Skin epidermis (tissue), 12 donors: Measurements from ENCODE around the gene TBXAS1.

Experiments used
- H3K27ac ChIP-seq, 21 experiments: fragments of 200-600 bp; sonication (generic) in 11 of 21; one replicate each; pipeline ENCODE4 v1.5.0; 2020; ENCODE audit warnings: mild to moderate bottlenecking in 3 of 21, inconsistent platforms in 2 of 21, moderate library complexity in 2 of 21
- H3K4me3 ChIP-seq, 7 experiments: fragments of 200-600 bp; sonication (generic) in 2 of 7; one replicate each; pipeline ENCODE4 v1.5.0; 2020; ENCODE audit warnings: inconsistent platforms in 2 of 7, mild to moderate bottlenecking in 2 of 7, moderate library complexity in 1 of 7

TBXAS1 gene

DNA sequence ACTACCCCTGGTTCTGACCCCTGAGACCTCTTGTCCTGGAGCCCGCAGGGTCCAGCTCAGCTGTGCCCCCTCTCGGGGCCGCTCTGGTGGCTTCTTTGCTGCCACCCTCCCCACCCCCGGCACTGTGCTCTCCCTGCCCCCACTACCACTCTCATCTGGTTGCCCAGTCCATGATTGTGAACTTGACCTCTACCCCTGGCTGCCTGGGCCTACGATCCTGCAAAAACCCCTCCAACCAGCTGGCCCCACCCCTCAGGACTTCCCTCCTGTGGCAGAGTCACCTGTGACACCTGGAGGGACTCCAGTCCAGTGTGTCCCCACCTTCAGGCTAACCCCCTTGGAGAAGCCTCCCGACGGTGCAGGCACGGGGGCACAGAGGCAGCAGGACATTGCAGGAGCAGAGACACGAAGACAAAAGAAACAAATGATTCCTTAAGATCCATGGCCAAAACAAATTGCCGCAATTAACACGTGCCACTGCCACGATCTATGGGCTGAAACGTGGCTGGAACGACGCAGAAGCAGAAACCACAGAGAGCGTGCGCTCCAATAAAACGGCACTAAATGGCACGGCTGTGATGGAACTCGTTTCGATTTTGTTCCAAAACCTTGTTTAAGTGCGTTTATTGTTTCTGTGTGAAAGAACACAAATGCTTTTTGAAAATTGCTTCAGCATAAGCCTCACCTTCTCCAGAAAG is 161.7 kb downstream of the TBXAS1 start:
- Histone ChIP-seq H3K4me3 (no peak overlapping the region), H3K27ac (no peak overlapping the region)

DNA sequence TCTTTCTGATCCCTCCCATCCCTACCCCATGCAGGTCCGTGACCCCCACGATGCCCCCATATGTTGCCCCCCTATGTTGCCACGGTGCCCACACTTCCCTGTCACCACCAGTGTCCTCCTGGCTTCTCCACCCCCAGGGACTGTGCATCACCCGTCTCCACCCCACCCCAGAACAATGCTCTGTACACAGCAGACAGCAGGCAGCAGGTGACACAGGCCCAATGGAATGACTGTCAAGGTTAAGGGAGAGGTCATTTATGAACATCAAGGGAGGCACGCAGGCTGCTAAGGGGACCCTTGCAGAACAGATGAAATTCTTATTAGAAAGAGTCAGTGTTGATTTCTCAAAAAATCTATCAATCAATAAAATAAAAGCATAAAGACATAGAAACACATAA is 162.2 kb downstream of the TBXAS1 start:
- no peak overlapping the region for H3K4me3 ChIP-seq
- no peak overlapping the region for H3K27ac ChIP-seq

DNA sequence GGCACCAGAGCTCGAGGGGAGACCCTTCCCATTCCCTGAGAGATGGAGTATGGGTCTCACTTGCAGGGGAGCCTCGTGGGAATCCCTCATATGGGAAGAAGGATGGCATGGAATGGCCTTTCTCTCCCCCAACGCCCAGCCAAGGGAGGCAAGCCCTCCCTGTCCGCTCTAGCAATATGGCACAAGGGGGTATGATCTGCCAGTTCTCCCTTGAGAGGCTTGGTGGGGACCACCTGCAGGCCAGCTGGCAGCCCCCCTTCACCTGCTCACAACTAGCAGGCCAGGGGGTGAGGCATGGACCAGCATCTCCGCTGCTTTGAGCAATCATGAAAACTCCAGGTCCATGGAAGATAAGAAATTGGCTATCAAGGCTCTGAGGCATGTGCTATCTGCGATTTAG is 162.8 kb downstream of the TBXAS1 start:
- Histone ChIP-seq H3K27ac (no peak overlapping the region), H3K4me3 (no peak overlapping the region)

DNA sequence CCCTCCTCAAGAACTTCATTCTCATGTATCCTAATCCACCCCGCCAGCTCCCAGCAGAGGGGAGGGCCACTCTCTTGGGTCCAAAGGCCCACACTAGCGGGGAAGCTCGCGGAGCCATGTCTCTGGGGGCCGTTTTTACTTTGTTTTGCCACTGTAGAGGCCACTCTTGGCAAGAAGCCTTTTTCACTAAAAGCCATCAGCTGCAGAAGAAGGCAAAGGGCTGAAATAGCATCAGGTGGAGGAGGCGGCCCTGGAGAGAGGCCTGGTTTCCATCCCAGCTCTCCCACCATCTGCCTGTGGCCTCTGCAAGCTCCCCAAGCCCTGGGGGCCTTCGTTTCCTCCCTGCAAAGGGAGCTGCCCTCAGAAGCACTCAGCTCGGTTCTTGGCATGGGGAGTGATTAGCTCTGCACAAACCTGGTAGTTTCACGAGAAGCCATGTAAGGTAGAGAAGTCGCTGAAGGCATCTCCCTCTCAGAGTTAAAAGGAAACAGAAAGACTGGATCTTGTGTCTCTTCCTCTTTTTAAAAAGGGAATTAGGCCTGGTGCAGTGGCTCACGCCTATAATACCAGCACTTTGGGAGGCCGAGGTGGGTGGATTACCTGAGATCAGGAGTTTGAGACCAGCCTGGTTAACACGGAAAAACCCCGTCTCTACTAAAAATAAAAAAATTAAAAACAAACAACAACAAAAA is 163.4 kb downstream of the TBXAS1 start:
- H3K27ac ChIP-seq, result no peak overlapping the region
- H3K4me3 ChIP-seq, result no peak overlapping the region

- no peak overlapping the region for H3K27ac ChIP-seq
- H3K4me3 ChIP-seq, result no peak overlapping the region
These were observed 164.1 kb downstream of the TBXAS1 start for GRCh38 chr7:139993169-139993568.

DNA sequence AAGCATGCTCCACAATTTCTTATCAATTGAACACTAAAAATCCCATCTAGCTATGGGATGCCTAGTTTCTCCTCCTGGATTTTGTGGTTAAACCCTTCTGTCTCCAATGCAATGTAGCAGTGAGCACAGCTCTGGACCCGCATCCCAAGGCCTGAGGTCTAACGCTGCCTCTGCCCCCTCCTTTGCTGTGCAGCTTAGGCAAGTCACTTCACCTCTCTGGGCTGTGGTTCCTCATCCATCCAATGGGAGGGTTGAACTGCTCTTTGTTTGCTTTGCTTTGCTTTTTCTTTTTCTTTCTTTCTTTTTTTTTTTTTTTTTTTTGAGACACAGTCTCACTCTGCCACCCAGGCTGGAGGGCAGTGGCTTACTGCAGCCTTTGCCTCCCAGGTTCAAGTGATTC is 164.5 kb downstream of the TBXAS1 start:
- Histone ChIP-seq H3K4me3 (no peak overlapping the region), H3K27ac (no peak overlapping the region)

DNA sequence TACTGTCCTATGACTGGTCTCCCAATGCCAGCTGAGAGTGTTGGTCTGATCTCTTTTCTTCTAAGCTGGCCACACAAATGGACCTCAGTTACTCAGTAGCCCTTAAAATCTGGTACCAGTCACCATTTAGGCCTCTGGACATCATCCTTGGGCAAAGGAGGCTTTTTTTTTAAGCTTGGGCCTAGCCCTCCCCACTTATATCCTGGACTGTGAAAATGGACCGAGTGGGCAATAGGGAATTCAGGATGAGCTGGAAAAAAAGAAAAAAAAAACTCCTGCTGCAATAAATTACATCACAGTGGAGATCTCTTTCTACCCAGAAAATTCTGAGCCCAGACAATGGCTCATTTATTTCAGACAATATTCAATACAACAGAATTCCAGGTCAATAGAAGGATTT is 165.3 kb downstream of the TBXAS1 start:
- Histone ChIP-seq H3K27ac (no peak overlapping the region), H3K4me3 (no peak overlapping the region)

DNA sequence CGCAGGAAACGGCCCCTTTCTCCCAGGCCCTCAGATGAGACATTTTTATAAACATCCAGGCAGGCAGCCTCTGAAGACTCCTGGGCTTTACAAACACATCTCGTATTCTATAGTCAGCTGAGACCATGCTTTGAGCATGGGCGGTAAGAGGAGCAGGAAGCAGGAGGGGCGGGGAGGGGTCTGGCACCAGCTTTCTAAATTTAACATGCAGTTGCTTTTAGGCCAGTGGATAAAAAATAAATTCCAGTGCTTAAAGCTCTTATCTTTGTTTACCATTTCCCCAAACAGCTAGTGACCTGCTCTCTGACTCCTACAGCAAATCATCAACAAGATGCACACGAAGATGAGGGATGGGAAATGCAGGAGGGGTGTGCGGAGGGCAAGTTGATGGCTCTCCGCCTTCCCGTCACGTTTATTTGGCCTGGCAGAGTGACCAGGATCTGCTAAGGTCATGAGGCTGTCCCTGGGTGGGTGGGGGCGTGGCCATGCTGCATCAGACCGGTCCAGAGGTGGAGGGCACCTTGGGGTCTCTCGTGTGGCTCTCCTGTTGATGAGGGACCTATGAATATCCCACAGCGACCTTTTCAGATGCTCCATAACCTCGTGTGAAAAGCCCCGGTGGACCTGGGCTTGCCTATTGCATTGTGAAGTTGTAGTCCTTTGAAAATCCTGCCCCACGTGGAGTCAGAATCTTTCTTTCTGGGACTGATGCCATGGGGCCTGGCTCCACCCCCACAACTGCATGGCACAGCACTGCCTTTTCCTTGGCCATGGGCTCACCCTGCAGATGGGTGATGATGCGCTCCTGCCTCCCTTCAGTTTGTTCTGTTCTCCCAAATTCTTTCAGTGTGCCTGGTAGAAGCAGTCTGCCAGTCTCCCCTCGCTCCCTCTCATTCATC is 166.2 kb downstream of the TBXAS1 start:
- H3K27ac ChIP-seq, result no peak overlapping the region

GRCh38 chr7:139998572-139998971 is 169.5 kb downstream of the TBXAS1 start:
- H3K27ac ChIP-seq, result no peak overlapping the region
- H3K4me3 ChIP-seq, result no peak overlapping the region

More for the DNA sequence above, 166.2 kb downstream of the TBXAS1 start:
- H3K4me3 ChIP-seq, result no peak overlapping the region

- H3K27ac ChIP-seq, result no peak overlapping the region
These were observed 170.5 kb downstream of the TBXAS1 start for GRCh38 chr7:139999516-139999915.

GRCh38 chr7:140000666-140001268 is 171.7 kb downstream of the TBXAS1 start:
- Histone ChIP-seq H3K27ac (no peak overlapping the region), H3K4me3 (no peak overlapping the region)

More at GRCh38 chr7:139999516-139999915, 170.5 kb downstream of the TBXAS1 start:
- H3K4me3 ChIP-seq, result no peak overlapping the region

GRCh38 chr7:140003913-140004382 is 174.9 kb downstream of the TBXAS1 start:
- no peak overlapping the region for H3K4me3 ChIP-seq
- no peak overlapping the region for H3K27ac ChIP-seq

DNA sequence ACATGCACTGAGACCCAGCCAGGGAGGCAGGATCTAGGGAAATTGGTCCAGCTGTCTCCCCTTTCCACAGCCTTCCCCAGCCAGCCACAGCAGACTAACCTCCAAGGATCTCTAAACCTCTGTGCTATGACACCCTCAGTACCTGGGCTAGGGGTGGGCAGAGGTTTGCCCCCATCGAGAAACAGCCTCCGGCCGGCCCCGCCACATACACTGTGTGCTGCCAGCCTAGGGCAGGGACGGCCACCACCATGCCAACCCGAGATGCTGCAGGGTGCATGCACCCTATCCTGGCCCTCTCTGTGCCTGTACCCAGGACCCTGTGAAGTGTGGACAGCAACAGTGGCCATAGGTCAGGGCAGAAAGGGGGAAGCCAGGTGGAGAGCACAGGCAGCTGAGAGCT is 175.6 kb downstream of the TBXAS1 start:
- Histone ChIP-seq H3K27ac (no peak overlapping the region), H3K4me3 (no peak overlapping the region)

- H3K4me3 ChIP-seq, result no peak overlapping the region
These were observed 176.3 kb downstream of the TBXAS1 start for GRCh38 chr7:140005341-140005740.

GRCh38 chr7:140005754-140006503 is 176.9 kb downstream of the TBXAS1 start:
- Histone ChIP-seq H3K4me3 (no peak overlapping the region), H3K27ac (no peak overlapping the region)

More at GRCh38 chr7:140005341-140005740, 176.3 kb downstream of the TBXAS1 start:
- no peak overlapping the region for H3K27ac ChIP-seq

DNA sequence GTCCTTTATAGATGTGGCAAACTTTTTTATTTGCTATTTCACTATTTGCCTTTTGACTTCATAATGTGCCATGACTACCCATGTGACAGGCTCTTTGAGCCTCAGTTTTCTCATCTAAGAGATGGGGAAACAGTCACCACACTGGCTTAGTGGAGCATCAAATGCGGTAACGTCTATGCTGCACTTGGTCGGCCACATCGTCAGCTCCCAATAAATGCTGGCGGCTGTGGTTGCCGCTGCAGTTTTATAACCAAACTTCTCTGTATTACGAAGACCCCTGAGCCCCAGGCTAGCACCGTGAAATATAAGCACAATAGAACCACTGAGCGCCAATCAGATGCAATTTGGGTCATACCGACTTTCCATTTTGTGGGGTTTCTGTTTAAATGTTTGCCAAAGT is 177.5 kb downstream of the TBXAS1 start:
- Histone ChIP-seq H3K4me3 (no peak overlapping the region), H3K27ac (no peak overlapping the region)

DNA sequence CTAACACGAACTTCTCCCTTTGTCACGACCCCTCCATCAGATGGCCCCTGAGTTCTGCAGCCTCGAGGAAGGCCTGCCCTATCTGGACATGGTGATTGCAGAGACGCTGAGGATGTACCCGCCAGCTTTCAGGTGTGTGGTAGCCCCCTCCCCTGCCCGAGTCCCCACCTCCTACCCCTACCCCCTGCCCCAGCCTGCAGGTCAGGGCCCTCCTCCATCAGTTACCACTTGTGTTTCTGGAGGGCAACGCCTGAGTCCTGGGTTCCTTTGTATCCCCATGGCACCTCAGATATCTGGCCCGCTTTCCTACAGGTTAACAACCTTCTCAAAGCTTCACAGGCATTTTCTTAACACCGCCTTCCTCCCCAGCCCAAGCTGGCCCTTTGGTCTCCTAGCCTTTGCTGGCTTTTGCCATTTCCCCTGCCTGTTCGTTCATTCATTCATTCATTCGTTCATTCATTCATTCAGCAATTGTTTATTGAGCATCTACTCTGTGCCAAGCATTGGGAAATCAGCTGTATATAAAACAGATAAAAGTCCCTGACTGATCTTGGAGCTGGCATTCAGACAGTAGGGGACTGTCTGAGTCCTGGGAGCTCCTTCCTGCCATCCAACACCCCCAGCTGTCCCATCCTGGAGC is 178.1 kb downstream of the TBXAS1 start:
- Histone ChIP-seq H3K27ac (no peak overlapping the region), H3K4me3 (no peak overlapping the region)

DNA sequence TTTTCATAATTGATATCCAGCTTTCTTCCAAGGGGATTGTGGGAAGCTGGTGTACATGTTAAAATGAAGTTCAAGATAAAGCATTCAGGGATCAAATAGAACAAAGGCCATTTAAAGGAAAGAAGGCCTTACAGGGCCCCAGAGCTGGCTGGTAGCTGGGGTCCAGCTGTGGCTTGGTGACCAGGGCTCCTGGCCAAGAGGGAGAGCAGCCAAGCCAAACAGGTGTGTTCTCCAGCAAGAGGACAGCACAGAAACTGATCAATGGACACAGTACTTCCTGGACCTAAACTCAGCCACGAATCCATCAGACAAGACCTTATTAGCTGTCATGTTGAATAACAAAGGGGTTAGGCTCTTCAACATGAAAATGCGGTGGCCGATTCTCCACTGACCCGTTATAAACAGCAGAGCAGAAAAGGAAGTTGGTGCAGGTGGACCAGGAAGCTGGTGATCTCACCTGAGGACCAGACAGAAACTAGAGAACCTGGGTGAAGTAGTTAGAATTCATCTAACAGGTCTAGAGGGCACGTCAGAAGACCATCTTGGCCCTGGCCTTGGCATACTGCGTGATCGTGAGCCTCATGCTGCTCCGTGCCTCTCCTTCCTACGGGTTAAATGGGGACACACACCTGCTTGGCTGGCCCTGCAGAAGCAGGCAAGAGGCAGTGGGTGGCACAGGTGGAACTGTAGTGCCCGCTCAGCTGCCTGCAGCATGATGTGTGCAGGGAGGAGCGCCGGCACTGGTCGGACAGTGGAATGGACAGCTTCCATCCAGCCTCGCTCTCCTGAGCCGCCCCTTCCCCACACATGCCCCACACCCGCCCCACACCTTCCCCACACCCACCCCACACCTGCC is 179.9 kb downstream of the TBXAS1 start:
- Histone ChIP-seq H3K4me3 (no peak overlapping the region), H3K27ac (no peak overlapping the region)
